ENCODE data around the gene JMY. TPM values are rescaled to one million over a fixed set of nuclear protein-coding genes. Genes with fewer than 3 reads are reported as not detected.

JMY gene
- total and polyA plus RNA-seq, 2 of the 8 experiments (the other 6 are each of a cell fraction or from before 2014, with no cell fraction given), result 2.8 to 13.9 TPM

DNA sequence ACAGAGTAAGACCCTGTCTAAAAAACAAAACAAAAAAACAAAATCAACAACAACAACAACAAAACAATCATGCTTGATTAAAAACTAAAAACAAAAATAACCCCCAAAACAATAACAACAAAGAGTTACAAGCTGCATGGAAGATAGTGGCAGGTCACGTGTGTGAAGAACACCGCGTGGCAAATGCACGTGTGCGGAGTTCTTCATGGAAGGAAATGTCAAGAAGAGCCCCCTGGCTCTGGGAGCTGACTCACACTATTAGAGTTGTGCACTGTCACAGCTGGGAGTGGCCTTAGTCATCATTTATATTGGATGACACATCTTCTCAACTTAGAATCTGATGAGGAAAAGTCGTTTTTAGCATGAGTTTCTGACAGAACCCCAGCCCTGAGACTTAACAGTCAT, 110.5 kb downstream of the JMY start:
- CTCF ChIA-PET (ENCODE audit: partially characterized antibody), result interaction anchor here (0.6 to 1.3 kb wide), 4 partner anchors 12 to 237 kb away, joined by 3 to 7 read pairs (median 4); no protein-coding TSS in a partner anchor
- TF ChIP-seq SP4 (IDR thresholded peaks at IDR 0.05; ENCODE audit: low read length) (no peak), RFX5 (IDR thresholded peaks at IDR 0.05; ENCODE audit: borderline replicate concordance, low read depth, low read length) (no peak), ASH2L (IDR thresholded peaks at IDR 0.05; ENCODE audit: low read length) (no peak), KDM1A (IDR thresholded peaks at IDR 0.05; ENCODE audit: borderline replicate concordance, low read length) (no peak)

More for the DNA sequence above, 110.5 kb downstream of the JMY start:
- Histone ChIP-seq H3K23me2 (ENCODE audit: low read depth, low read length) (no peaks in the 10 kb centered on the region), H4K91ac (replicated peaks; ENCODE audit: insufficient read length, low read length) (no peak overlapping the region), H3K27me3 (replicated peaks in 1 of 4; ENCODE audit: control insufficient read depth in 3 of 4, extremely low read depth in 1 of 4, insufficient read depth in 3 of 4, low read length in 3 of 4) (no peaks in the 10 kb centered on the region), H3K56ac (replicated peaks; ENCODE audit: insufficient read length, low read depth, low read length) (no peak overlapping the region), H3K4me2 (ENCODE audit: insufficient read depth in 1 of 2, low read depth in 2 of 2, low read length in 2 of 2) (no peak overlapping the region), H3K9ac (replicated peaks in 1 of 4; ENCODE audit: extremely low read depth in 1 of 4, low read depth in 3 of 4, low read length in 3 of 4) (no peak overlapping the region), H2BK12ac (ENCODE audit: low read depth, low read length) (no peak overlapping the region), H3K79me2 (ENCODE audit: control insufficient read depth in 1 of 2, insufficient read depth in 2 of 2, low read length in 2 of 2) (no peaks in the 10 kb centered on the region), H3K79me1 (ENCODE audit: low read depth, low read length) (no peaks in the 10 kb centered on the region), H2AFZ (ENCODE audit: low read length) (no peak overlapping the region), H3K4ac (replicated peaks; ENCODE audit: insufficient read length, low read depth, low read length) (no peak overlapping the region), H3K27ac (ENCODE audit: low read depth, low read length) (no peak overlapping the region), H2BK15ac (ENCODE audit: low read length) (no peak overlapping the region), H2BK120ac (replicated peaks; ENCODE audit: low read depth, low read length) (no peak overlapping the region), H2BK5ac (ENCODE audit: low read depth, low read length) (no peak overlapping the region), H3K23ac (ENCODE audit: insufficient read length) (no peak overlapping the region), H3K18ac (ENCODE audit: extremely low read depth, low read length) (no peak overlapping the region), H4K20me1 (replicated peaks in 1 of 2; ENCODE audit: control insufficient read depth in 1 of 2, insufficient read depth in 2 of 2, low read length in 2 of 2) (no peaks in the 10 kb centered on the region), H3K4me1 (replicated peaks in 1 of 4; ENCODE audit: control insufficient read depth in 3 of 4, insufficient read depth in 4 of 4, low read length in 3 of 4) (no peaks in the 10 kb centered on the region), H3K4me3 (ENCODE audit: extremely low read depth in 1 of 4, insufficient read depth in 2 of 4, low read depth in 3 of 4, low read length in 4 of 4) (no peak overlapping the region), H2BK20ac (ENCODE audit: low read length) (no peak overlapping the region), H3K9me3 (ENCODE audit: insufficient read depth in 2 of 2, low read depth in 1 of 2, low read length in 1 of 2) (no peaks in the 10 kb centered on the region), H2AK5ac (ENCODE audit: low read depth, low read length) (no peak overlapping the region), H3K14ac (ENCODE audit: insufficient read length) (no peak overlapping the region), H4K8ac (ENCODE audit: extremely low read depth, insufficient read depth, low read length) (no peak overlapping the region), H3K36me3 (ENCODE audit: control insufficient read depth in 2 of 4, insufficient read depth in 4 of 4, low read length in 3 of 4) (no peaks in the 10 kb centered on the region), H4K5ac (ENCODE audit: insufficient read length, low read depth, low read length) (no peak overlapping the region)
- no peak for DNase-seq (ENCODE audit: low read depth in 1 of 2, low spot score in 2 of 2)
- FAIRE-seq, result no peak
- POLR2A ChIA-PET (ENCODE audit: partially characterized antibody), result no interaction called here
- WGBS, 2 experiments (ENCODE audit: extremely low coverage in 1 of 2, insufficient coverage in 1 of 2, insufficient read length in 1 of 2, insufficient replicate concordance in 2 of 2, low coverage in 1 of 2, low lambda C conversion rate in 2 of 2, missing lambda C conversion rate in 1 of 2), result 96% methylated on average over 6 of the region's 6 CpGs; no CpG with 5 or more reads in 1 of the 2 experiments
